ENCODE measurements around the gene SDHB.

DNA sequence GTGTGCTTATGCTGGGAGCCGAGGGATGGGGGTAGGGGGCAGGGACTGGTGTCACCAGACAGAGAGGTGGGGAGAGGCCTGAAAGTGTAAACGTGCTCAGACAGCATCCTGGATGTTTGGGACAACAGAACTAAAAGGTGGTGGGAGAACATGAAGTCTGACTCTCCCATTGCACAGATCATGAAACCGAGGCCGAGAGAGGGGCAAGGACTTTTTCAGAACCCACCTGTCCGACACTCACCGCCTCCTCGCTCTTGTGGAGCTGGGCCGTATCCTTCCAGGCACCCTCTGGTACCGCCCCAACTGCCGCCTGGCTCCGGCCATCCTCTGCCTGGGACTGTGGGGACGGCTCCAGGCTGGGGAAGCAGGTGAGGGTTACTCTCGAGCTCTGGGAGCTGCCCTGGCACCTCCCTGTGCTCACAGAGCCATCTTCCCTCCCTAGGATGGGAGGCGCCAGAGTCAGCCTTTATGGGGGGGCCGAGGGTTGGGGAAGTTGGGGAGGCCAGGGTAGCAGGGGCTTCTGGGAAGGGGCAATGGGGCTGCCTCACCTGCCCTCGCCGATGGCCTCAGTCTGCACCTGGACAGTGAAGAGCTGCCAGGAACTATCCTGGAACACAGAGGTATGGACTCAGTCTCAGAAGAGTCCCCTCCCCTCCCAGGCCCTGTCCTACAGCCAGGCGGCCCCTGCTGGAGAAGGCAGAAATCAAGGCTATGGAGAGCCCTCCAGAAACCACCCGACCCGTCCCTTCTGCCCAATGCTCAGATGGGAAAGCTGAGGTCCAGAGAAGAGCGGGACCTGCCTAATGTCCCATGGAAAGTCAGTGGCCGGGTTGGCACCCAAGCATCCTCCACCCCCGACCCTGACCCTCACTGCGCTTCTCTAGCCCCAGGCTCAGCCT lies 49.1 kb downstream of the SDHB start:
- TF ChIP-seq, protein P1, sequence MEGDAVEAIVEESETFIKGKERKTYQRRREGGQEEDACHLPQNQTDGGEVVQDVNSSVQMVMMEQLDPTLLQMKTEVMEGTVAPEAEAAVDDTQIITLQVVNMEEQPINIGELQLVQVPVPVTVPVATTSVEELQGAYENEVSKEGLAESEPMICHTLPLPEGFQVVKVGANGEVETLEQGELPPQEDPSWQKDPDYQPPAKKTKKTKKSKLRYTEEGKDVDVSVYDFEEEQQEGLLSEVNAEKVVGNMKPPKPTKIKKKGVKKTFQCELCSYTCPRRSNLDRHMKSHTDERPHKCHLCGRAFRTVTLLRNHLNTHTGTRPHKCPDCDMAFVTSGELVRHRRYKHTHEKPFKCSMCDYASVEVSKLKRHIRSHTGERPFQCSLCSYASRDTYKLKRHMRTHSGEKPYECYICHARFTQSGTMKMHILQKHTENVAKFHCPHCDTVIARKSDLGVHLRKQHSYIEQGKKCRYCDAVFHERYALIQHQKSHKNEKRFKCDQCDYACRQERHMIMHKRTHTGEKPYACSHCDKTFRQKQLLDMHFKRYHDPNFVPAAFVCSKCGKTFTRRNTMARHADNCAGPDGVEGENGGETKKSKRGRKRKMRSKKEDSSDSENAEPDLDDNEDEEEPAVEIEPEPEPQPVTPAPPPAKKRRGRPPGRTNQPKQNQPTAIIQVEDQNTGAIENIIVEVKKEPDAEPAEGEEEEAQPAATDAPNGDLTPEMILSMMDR (IDR thresholded peaks at IDR 0.05 in 8 of 11, conservative IDR thresholded peaks at IDR 0.05 in 3 of 11) = no peak
- TF ChIP-seq POLR2A (IDR thresholded peaks at IDR 0.05) = no peak
- TF ChIP-seq POLR2AphosphoS5 (IDR thresholded peaks at IDR 0.05) = no peak

Measured in spleen (tissue), 7 donors.